ENCODE data around the gene PHYHD1.
A peak's percentile ranks its signal among the peaks of the same experiment; 100 is the strongest.

The PHYHD1 gene

DNA sequence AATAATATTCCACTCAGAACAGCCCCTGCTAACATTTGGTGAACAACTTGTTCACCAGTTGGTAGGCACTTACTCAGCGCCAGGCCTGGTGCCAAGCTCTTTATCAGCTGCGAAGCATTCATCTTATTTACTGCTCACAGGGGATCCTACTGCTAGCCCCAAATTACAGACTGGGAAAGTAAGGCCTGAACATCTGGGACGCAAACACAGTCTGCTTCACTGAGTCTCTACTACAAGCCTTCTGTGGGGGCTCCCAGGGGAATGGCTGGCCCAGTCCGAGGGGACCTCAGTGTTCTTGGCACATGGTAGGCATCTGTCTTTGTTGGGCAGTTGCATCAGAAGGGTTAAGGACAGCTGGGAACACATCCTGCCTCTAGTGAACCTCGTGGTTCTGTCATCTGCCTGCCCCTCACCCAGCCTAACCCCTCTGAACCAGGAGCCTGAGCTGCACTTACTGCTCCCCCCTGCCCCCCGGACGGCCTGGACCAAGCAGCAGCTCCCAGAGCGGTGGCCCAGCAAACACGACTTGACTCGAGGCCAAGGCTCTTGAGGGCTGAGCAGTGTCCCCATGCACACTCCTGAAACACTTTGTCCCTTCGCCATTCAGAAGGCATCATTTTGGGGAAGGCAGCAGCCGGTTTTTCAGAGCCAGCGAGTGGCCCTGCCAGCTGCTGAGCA, at the start of gene PHYHD1:
PHYHD1 (plus strand) TSS at position 602 of the 678 bp plus-strand sequence. CDS start 1,342 bp downstream, outside the sequence.
- peak; percentile 95 for DNase-seq

DNA sequence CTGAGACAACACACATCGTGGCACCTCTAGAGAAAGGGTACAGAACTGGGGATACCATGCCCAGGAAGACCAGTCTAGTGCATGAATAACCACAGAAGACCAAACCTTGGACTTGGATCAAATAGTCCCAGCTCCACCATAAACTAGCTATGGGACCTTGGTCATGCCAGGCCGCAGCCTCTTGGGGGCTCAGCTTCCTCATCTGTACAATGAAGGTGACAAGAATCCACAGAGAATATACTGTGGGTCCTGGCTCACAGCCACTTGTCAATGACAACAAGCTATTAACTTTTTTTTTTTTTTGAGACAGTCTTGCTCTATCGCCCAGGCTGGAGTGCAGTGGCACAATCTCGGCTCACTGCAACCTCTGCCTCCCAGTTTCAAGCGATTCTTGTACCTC, 42.9 kb upstream of the PHYHD1 start:
- peak; percentile 26 for DNase-seq

DNA sequence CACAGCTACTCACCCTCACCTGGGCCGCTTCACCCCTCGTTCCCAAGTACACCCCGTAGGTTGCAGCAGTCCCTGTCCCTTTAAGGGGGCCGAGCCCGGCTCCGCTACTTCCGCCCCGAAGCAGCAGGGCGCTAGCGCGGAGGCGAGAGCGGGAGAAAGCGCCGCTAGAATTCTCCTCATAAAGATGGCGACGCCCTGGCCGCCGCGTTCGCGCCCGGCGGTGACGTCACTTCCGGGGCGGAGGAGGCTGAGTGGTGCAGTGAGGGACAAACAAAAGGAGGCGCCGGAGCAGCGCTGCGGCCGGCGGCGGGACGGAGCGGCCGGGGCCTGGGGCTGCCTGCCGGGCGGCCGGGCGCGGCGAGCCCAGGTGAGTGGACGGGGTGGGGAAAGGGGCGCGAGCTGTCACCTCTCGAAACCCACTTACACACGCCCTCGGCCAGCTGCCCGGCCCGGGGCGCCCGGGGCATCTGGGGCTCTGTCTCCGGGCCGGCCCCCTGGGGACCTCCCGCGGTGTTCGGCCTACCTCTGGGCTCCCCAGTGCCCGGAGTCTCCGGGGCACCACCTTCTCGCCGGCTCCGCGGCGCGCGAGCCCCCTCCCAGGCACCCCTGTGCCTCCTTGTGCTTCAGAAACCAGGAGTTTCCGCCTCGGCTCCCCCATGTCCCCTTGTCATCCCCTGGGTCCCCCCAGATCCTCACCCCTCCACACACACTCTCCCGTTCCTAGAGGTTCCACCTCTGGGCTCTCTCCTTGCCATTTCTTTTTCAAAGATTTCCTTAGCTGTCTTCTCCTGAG, 38.7 kb upstream of the PHYHD1 start, which contains the start of the genes KYAT1 and LRRC8A:
KYAT1 (minus strand) TSS at position 67 of the 793 bp plus-strand sequence. CDS start 36,545 bp downstream, outside the sequence.
LRRC8A (plus strand) TSS at position 250 of the 793 bp plus-strand sequence. CDS start 25,032 bp downstream, outside the sequence.
- DNase-seq, result peak; percentile 99

DNA sequence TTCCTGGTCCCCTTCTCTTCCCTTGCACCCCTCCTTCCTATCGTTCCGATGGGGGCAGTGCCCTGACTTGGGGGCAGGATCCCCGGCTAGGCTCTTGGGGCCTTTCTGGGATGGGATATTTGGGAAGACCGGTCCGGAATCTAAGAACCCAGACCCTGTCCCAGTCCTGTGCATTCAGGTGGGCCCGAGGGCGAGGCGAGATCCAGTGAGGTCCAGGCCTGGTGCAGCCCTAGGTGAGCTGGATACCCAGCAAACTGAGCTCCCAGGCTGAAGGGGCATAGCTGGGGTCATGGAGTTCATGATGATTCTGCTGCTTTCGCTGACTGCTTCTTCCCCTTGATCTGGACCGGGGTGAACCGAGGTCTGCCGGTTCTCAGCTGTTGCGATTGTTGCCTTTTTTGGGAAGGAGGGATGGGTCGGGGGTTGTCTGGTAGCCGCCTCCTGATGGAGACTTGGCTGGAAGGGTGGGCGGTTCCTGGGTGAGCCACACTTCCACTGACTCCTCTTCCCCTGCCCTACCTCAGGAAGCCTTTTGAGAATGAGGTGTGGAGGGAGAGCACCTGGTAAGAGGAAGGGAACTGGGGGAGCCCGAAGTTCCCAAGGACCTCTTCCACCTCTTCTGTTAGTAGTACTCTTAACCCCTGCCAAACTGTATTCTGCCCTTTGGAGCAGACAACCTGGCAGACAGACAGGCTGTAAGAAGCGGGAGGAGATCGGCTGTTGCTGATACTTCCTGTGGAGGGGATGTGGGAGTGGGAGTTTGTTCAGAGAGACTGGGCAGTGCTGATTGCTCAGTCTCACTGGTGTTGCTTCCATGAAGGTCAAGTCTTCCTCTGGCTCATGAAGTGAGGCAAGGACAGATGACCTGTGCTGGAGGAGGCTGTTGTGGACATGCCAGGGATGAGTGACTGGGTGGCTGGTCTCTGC, 37.8 kb upstream of the PHYHD1 start:
- DNase-seq, result peak; percentile 45

DNA sequence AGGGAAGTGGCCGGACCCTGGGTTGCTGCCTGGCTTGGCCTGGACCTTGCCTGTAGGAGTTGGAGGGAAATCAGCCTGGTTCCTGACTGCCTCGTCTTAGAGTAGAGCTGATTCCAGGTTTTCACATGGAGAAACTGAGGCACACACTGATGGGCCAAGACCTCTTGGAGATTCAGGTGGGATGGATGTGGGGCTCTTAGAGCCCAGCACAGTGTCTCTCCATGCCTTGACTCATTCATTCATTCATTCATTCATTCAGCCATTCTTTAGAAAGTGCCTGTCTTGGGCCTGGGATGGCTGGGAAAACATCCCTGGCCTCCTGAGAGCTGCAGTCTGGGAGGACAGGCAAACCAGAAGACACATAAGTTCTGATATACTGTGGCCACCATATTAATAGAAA, 36.6 kb upstream of the PHYHD1 start:
- no peak for DNase-seq

DNA sequence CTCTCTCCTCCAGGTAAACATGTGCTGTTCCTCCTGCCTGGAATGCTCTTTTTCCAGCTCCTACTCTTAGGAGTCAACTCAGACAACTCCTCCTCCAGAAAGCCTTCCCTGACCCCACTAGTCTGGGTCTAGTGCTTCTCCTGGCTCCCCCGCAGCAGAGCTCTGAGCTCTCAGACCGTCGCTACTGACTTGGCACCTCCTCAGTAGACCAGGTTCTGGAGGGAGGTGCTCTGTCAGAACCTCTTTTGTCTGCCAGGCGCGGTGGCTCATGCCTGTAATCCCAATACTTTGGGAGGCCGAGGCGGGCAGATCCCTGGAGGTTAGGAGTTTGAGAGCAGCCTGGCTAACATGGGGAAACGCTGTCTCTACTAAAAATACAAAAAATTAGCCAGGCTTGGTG, 35.4 kb upstream of the PHYHD1 start:
- DNase-seq, result no peak

DNA sequence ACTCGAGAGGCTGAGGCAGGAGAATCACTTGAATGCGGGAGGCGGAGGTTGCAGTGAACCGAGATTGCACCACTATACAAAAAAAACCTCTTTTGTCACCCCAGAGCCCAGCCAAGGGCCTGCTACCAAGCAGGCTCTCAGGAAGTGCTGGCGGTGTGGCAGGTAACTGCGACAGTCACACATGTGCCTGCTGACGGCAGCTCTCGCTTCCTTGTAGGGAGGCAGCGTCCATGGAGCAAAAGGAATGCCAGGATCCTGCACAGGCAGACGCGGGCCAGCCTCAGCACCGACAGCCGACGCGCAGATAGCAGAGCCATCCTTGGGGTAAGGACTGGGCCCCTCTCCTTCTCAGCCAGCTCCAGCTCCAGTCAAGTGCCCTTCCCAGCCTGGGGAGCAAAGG, 35.0 kb upstream of the PHYHD1 start:
- DNase-seq, result no peak

DNA sequence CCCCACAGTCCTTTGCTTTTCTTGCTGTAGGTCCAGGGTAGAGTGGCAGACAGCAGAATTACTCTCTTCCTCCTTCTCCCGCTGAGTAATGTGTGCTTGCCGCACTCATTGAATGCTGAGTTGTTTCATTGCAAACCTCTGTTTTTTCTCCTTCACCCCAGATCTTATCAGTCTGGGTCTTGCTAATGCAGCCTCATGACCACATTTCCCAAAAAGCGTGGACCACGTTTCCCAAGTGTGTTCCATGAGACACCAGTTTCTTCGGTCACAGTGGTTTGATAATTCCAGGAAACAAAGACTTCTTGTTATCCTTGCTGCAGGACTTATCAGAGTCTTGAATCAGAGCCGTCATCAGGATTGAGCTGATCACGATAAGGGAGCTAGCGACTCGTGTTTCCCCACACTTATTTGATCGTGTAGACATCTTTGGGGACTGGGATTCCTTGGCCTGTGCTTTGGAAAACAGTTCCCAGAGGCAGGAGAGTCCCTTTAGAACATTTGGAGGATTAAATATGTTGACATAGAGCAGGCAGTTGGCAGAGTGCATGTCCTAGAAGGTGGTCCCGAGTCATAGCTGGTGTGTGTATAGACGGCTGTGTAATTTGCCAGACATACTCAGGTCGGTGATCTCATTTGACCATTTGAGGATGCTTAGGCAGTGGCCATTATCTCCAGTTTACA, 34.4 kb upstream of the PHYHD1 start:
- DNase-seq, result no peak

DNA sequence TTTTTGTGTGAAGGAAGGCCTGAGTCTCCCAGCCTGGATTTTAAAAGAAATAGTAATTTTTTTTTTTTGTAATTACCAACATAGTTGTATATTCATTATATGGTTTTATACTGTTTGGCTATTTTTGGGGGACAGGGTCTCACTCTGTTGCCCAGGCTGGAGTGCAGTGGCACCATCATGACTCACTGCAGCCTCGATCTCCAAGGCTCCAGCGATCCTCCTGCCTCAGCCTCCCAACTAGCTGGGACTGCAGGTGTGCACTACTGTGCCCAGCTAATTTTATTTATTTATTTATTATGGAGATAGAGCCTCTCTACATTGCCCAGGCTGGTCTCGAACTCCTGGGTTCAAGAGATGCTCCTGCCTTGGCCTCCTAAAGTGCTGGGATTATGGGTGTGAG, 33.7 kb upstream of the PHYHD1 start:
- DNase-seq, result no peak

DNA sequence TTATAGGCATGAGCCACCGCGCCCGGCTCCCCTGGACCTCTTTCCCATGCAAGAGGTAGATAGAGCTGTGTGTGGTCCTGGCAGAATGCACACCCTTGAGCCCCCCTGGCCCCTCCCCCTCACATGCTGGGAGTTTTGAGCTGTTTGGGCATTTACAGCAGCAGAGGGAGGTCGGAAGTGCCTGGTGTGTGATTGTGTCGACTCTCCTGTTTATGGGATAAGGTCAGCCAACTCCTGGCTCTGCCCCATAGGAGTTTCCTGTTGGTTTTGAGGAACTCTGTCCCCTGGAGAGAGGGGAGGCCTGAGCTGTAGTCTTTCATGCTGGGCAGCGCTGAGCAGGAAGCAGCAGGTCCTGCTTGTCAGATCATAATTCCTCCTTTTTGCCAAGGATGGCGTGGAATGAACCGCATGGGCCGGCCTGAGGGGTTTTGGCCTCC, 32.9 kb upstream of the PHYHD1 start:
- DNase-seq, result no peak

DNA sequence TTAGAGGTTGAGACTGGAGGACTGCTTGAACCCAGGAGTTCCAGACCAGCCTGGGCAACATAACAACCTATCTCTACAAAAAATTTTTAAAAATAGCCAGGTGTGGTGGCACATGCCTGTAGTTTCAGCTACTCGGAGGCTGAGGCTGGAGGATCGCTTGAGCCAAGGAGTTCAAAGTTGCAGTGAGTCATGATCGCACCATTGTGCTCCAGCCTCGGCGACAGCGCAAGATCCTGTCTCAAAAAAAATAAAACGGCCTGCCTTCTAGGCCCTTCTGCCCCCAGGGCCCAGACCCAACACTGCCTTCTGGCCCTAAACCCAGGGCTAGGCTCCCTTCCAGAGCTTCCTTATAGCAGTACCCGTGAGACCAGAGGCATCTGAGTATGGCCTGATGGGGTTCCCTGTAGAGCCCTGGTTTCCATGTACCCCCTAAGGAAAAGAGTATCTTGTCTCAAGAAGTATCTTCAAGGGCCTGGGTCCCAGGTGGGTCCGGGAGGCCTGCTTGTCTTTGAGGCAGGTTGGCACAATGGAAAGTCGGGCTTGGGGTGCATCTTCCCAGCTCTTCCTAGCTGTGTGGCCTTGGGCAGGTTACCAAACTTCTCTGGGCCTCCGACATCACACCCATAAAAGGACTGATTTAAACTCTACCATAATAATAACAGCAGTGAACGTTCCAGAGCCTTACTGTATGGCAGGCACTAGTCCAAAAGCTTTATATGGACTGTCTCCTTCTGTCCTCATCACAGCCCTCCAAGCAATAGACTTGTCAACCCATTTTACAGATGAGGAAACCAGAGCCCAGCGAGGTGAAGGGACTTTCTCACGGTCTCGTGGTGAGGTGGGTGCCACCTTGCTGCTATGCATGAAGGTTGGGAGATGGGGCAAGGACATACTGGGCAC, 29.2 kb upstream of the PHYHD1 start:
- no peak for DNase-seq

DNA sequence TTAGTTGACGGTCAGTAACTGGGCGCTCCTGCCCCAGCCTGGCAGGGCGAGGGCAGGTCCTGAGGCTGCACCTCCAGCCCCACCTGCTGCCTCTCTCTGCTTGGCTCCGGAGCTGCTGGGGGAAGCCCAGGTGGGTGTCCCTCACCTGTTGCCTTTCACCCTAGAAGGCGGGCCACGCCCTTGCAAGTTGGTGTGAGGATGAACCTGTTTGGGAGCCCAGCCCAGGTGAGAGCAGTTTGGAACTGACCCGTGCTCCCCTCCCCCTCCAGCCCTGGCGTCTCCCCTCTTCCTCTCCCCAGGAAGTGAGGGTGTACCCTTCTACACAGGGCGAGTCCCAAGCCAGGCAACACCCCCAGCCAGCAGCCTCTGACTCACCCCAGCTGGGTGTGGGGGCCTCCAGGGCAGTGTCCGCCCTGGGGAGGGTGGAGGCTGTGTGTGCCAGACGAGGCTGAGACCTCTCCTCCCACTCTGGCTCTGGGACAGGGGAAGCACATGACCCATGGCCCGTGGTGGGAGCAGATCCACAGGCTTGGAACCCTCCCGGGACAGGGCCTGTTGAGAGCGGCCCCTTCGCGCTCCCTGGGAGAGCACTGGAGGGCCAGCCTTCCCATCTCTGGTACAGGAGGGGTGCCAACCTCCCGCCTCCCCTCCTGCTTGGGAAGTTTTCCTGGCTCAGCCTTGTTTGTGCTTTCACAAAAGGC, 28.4 kb upstream of the PHYHD1 start:
- DNase-seq, result no peak

DNA sequence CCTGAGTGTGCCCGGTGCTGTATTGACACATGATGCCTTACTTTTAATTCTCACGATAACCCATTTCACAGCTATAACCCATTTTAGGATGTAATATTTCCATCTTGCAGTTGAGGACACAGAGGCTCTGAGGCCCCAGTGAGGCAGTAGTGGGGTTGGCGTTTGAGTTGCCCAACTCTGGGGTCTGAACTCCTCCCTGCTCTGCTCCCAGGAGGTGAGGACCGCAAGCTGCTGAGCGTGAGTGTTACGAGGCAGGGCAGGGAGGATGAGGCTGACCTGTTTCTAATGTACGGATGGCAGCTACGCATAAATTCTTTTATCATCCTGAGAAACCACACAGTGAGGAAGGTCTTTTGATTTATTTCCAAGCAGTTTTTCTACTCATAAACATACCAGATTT, 27.4 kb upstream of the PHYHD1 start:
- no peak for DNase-seq

DNA sequence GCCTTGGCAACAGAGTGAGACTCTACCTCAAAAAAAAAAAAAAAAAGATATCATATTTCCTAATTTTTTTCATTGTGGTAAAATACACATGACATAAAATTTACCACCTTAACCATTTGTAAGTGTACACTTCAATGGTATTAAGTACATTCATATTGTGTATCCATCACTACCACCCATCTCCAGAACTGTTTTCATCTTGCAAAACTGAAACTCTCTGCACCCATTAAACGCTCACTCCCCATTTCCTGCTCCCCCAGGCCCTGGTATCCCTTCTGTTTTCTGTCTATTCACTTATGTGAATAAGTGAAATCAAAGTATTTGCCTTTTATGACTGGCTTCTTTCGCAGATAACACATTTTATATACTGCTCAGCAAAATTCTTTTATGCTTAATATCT, 26.0 kb upstream of the PHYHD1 start:
- DNase-seq, result peak; percentile 26

DNA sequence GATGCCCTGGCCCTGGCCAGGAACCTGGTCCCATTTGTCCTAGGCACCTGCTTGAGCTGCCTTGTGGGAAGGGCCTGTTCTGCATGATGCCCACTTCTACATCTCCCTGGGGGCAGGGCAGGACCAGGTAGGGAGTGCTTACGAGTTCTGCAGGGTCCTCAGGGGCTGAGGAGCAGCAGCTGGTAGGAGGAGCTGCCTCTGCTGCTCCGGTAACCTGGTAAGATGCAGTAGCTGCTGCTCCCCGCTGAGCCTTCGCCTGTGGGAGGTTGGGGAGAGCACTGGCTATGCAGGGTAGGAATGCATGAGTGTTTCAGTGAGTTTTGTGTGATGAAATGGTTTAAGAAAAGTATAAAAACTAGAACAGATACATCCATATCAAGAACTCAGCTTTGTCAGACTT, 25.2 kb upstream of the PHYHD1 start:
- DNase-seq, result peak; percentile 97

DNA sequence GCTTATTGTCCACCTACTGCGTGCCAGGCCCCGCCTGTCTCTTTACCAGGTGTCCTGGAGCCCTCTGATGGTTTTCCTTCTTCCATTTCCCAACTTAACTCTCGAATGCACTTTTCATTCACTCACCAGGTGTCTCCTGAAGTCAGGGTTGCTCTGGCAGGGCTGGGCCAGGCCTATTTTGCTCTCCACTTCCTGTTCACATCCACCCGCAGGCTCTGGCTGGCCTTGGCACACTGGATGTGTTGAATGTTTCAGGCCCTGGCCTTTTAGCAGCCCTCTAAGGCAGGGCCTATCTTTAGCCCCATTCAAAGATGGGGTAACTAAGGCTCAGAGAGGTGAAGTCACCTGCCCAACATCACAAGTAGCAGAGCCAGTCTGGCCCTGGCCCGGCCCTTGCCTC, 22.4 kb upstream of the PHYHD1 start:
- no peak for DNase-seq

DNA sequence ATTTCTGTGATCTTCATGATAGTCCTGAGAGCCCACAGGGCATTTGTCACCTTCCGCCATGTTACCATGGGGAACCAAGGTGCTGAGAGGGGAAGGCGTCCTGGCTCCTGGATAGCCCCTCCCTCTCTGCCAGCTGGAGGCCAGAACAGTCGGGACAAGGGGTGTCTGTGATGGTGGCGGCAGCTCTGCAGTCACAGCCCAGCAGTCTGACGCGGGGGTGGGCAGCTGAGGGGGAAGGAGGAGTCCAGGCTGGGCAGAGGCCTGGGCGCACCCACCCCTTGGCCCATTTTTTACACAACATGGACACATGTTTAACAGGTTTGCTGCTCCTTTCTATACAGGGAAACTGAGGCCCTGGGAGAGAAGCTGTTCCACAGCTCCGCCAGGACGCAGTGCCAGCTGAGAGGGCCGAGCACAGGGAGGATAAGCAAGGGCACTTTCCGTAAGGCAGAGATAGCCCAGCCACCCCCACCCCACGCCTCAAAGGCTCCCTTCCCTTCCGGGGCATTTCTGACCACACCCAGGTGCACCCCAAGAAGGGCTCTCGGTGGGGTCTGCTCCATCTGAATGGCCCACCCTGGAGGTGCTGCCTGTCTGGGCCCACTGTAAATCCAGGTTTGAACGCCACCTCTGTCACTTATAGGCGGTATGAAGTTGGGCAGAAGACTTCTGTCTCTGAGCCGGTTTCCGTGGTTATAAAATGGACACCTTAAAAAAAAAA, 21.8 kb upstream of the PHYHD1 start:
- no peak for DNase-seq

DNA sequence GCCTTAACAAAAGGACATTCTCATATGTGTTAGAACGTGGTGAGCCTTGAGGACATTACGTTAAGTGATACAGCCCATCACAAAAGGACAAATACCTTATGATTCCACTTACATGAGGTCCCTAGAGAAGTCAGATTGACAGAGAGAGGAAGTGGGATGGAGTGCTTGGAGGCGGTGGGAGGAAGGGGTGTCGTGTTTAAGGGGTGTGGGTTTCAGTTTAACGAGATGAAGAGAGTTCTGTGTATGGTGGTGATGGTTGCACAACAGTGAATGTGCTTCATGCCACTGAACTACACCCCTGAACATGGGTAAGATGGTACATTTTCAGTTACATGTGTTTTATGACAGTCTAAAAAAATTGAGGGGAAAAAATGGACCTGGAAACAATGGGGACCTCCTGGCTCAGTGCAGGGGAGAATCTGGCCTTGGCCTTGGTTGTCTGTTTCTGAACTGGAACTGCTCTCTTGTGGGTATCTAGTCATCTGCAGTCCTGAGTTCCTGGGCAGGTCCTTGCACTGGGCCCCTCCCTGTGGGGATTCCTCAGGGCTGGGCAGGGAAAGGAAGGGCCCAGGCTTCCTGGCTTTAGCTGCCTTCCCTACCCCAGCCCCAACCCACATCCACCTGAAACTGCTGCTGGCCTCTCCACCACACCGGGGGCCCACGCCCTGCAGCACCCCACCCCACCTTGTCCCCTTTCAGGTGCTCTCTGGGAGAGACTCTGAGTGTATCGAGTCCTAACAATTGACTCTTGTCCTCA, 21.0 kb upstream of the PHYHD1 start:
- peak; percentile 12 for DNase-seq

DNA sequence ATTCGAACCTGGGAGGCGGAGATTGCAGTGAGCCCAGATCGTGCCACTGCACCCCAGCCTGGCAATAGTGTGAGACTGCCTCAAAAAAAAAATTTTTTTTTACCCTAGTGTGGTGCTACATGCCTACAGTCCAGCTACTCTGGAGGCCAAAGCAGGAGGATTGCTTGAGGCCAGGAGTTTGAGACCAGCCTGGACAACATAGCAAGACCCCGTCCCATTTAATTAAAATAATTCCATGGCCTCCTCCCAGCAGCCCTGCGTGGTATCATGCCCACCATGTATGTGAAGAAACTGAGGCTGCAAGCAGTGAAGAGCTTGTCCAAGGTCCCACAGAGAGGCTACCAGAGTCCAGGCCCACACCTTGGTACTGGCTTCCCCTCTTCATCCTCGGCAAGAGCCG, 19.4 kb upstream of the PHYHD1 start:
- no peak for DNase-seq
